ENCODE results near the gene WDR46.
"Not testable (repeated sequence)": the region's sequence is repeated elsewhere in the genome, so short reads cannot be mapped to it uniquely, and the experiment has no call there.

WDR46 gene

GRCh38 chr6:33276864-33277662 lies 12.0 kb downstream of the WDR46 start, which contains the start of gene B3GALT4:
B3GALT4 (plus strand) TSS chr6:33277123; CDS start chr6:33277420, 297 bp downstream.
- no peak for DNase-seq (ENCODE audit: insufficient read length, low spot score)
- no peak for FAIRE-seq
- peak; percentile 34 for TF ChIP-seq CTCF (IDR thresholded peaks at IDR 0.05; ENCODE audit: insufficient read depth, missing control alignments)

GRCh38 chr6:33276581-33276863 lies 12.5 kb downstream of the WDR46 start:
- FAIRE-seq, result no peak
- no peak for TF ChIP-seq CTCF (IDR thresholded peaks at IDR 0.05; ENCODE audit: insufficient read depth, missing control alignments)
- no peak for DNase-seq (ENCODE audit: insufficient read length, low spot score)

GRCh38 chr6:33275795-33276580 lies 13.1 kb downstream of the WDR46 start:
- DNase-seq (ENCODE audit: insufficient read length, low spot score), result not testable (repeated sequence)

GRCh38 chr6:33273924-33274902 lies 14.8 kb downstream of the WDR46 start:
- DNase-seq (ENCODE audit: insufficient read length, low spot score) (no peak), FAIRE-seq (no peak)
- TF ChIP-seq CTCF (IDR thresholded peaks at IDR 0.05; ENCODE audit: insufficient read depth, missing control alignments), result no peak

More at GRCh38 chr6:33275795-33276580, 13.1 kb downstream of the WDR46 start:
- not testable (repeated sequence) for FAIRE-seq

GRCh38 chr6:33273129-33273923 lies 15.7 kb downstream of the WDR46 start:
- no peak for FAIRE-seq
- no peak for DNase-seq (ENCODE audit: insufficient read length, low spot score)
- TF ChIP-seq CTCF (IDR thresholded peaks at IDR 0.05; ENCODE audit: insufficient read depth, missing control alignments), result no peak

GRCh38 chr6:33272275-33273128 lies 16.5 kb downstream of the WDR46 start:
- FAIRE-seq (no peak), DNase-seq (ENCODE audit: insufficient read length, low spot score) (no peak)
- TF ChIP-seq CTCF (IDR thresholded peaks at IDR 0.05; ENCODE audit: insufficient read depth, missing control alignments), result no peak

Measured in D721Med (cell line).